ENCODE results near the gene TMEM184B. TPM values are rescaled to one million over a fixed set of nuclear protein-coding genes. Genes with fewer than 3 reads are reported as not detected.
"Not testable (repeated sequence)": the region's sequence is repeated elsewhere in the genome, so short reads cannot be mapped to it uniquely, and the experiment has no call there.

The TMEM184B gene
- total RNA-seq, 1 experiment from 2014 or later = 21.5 TPM

DNA sequence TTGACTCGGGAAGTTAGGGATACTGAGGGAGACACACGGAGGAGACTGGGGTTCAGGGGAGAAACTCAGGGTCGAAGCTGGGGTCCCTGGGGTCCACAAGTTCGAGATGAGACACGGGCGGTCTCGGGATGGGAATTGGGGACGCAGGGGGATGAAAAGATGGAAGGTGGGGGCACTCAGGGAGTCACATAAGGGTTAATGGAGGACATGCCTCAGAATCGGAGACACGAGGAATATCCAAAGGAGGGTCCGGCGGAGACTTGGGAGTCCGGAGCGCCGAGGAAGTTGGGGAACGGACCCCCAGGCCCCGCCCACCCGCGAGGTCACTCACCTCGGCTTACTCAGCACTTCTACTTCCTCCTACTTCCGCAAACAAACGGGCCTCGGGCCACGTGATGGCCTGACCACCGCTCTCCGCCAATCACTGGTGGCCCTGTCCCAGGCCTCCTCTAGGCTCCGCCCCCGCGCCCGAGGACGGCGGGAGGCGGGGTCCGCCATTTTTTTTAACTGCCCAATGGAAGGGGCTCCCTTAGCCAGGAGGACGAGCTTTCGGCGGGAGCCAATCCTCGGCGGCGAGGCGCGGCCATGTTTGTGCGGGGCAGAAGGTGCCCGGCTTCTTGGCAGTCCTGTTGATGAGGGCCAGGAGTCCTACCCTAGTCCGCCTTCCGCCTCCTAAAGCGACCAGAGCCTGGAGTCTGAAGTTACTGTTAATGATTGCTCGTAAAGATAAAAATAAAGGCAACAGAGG, 91.2 kb downstream of the TMEM184B start, which contains the start of gene PLA2G6:
TSS of gene PLA2G6 (minus strand) at position 378 of the 748 bp plus-strand sequence. CDS start 12,404 bp downstream, outside the sequence.
- peak; percentile 93 for DNase-seq (ENCODE audit: low spot score)

GRCh38 chr22:38180841-38181452, 91.9 kb downstream of the TMEM184B start:
- DNase-seq (ENCODE audit: low spot score) = no peak

DNA sequence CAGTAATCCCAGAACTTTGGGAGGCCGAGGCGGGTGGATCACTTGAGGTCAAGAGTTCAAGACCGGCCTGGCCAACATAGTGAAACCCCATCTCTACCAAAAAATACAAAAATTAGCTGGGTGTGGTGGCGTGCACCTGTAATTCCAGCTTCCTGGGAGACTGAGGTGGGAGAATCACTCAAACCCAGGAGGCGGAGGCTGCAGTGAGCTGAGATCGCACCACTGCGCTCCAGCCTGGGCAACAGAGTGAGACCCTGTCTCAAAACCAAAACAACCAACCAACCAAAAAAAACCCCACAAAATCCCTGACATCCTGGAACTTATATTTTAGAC, 94.2 kb downstream of the TMEM184B start:
- DNase-seq (ENCODE audit: low spot score) = not testable (repeated sequence)

GRCh38 chr22:38177926-38178604, 94.7 kb downstream of the TMEM184B start:
- peak; percentile 86 for DNase-seq (ENCODE audit: low spot score)

GRCh38 chr22:38177571-38177925, 95.3 kb downstream of the TMEM184B start:
- not testable (repeated sequence) for DNase-seq (ENCODE audit: low spot score)

DNA sequence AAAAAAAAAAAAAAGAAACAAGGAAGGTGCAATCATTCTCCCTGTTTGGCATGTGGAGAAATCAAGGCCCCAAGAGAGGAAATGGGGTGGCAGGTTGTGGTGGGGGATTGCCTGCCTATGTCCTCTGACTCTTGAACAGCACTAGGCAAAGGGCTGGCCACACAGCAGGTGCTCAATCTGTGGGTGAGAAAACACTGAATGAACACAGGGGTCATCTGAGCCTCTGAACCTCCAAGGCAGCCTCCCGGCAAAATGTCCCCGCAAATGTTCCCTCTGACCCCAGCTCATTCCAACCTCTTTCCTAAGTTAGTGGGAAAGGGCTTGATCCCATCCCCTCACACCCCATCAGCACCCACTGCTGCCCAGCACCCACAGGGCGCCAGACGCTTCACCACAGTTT, 95.8 kb downstream of the TMEM184B start:
- no peak for DNase-seq (ENCODE audit: low spot score)

DNA sequence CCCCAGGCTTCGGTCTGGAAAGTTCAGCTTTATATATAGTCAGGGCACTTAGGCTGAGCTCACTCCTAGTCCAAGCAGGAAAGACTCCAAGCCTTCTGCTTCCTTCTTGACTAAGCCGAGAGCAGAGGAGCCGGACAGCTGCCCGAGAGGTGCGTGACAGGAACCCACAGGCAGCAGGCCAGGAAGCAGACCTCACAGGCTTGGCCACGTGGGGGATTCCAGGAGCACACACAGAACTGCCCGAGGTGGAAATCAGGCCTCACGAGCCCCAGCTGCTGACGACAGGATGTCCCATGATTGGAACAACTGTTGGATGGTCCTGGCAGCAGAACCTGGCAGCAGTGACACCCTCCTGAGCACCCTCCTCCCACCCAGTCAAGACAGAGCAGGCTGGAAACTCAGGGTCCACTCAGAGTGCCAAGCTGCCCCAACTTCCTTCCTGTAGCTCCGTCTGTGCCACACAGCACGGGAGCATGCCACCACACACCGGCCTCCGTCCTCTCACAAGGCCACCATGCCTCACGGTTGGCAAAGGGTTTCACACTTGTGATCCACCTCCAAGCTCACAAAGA, 96.6 kb downstream of the TMEM184B start:
- DNase-seq (ENCODE audit: low spot score) = peak; percentile 10

DNA sequence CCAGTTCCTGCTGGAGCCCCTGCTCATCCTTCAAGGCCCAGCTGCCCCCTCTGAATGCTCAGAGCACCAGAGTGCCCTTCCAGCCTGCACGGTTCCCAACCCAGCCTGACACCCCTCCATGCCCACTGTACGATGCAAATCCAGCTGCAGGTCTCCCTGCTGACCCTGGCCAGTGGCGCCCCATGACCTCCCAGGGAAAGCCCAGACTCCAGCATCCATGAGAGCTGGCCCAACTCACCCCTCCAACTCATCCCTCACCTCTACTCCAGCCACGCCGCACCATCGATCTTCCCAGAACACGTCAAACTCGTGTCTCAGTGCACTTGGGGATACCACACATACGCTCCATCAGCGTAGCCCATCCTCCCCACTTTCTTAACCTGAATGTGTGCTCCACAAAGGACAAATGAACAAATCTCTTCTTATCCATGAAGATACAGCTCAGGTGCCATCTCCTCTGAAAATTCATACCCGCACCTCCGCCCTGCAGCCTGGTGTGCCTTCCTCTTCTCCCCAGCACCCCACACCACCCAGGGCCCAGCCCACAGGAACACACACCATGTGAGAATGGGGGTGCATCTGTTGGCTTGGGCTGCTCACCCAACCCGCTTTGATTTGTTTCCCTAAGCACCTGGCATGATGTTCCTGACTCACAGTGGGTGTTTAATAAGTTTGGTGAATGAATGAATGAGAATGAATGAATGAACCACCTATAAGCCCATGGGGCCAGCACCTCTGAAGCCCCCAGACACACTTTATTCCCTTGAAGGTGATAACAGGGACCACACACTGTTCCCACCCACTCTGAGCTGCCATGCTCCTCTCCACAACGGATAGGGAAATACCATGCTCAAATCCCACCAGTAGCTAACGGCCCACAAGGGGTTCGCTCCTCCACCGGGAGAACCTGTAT, 97.3 kb downstream of the TMEM184B start:
- DNase-seq (ENCODE audit: low spot score) = no peak

DNA sequence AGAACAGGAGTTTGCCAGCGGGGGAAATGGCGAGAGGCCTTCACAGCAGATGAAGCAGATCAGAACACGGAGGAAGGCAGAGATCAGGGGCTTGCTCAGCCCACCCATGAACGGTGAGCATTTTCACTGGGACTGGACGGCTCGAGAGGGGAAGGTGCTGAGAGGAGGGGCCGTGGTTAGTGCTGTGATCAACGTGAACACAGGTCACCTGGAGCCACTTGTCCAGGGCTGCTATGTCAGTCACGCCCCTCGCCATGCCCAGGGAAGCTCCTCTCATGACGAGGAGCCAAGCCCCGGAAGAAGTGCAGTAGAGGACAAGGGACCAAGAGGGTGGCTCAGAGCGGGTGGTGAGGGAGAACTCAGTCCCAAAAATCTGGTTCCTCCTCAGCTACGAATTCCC, 98.2 kb downstream of the TMEM184B start:
- DNase-seq (ENCODE audit: low spot score) = no peak

DNA sequence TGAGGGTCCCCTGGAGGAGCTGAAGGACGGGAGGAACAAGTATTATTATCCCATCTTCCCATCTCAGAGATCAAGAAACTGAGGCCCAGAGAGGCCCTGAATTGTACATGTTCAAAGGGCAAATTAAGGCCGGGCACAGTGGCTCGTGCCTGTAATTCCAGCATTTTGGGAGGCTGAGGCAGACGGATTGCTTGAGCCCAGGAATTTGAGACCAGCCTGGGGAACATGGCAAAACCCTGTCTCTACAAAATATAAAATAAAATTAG, 99.2 kb downstream of the TMEM184B start:
- no peak for DNase-seq (ENCODE audit: low spot score)

DNA sequence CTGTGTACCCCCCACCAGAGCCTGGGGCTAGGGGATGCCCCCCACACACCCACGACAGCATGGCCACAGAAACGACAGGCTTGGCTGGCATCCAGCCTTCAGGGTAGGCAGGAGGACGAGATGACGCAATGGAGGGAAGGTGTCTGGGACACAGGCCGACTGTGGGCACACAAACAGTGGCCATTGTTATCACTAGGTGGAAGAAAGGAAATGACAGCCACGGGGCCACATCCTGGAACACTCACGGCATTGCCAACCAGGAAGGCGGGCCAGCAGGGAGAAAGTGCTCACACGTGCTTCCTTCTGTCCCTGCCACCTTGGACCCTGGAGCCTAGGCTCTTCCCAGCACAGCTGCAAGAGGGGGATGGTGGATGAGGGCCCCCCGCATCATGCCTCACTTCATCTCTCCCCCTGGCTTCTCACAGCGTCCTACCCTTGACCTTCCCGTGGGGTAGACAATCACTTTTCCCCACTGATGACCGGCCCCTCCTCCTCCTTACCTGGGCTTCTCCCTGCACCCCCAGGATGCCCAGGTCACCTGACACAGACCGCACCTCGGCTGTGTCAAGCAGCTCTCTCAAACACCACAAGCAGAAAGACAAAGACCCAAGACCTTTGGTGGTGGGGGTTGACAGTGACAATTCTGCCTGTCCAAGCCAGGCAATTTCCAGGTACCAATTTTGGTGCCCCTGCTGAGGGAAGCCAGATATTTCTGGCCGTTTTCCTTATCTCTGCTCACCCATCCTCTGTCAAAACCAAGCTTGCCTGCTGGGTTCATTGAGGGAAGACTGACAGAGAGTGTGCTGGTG, 99.8 kb downstream of the TMEM184B start:
- peak; percentile 44 for DNase-seq (ENCODE audit: low spot score)

- DNase-seq (ENCODE audit: low spot score) = peak; percentile 55
Observed at GRCh38 chr22:38171927-38172831, 100.6 kb downstream of the TMEM184B start.

DNA sequence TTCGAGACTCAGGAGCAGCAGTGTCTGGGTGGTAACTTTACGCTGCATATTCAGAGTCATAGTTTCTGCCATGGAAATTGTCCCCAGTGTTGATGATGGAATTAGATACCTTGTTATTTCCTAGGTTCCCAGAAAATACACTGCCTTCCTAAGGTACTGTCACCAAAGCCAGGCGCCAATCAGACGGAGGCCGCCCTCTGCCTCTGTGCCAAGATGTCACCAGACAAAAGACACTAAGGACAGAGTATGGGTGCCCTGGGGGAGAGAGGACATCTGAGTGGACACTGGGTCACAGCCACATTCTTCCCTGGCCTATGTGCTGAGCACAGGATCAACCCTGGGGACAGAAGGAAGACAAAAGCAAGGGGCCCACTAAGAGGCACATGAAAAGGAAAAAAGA, 102.3 kb downstream of the TMEM184B start:
- no peak for DNase-seq (ENCODE audit: low spot score)

Other genes with a start within 250 kb of the TMEM184B start
- gene PICK1, start 215.6 kb downstream of the TMEM184B start, total RNA-seq (2014; rRNA removed; shearing (Covaris generic)) = 6.5 and 10.7 TPM in 2 replicates
- not detected in 2 replicates for gene SLC16A8, start 188.8 kb downstream of the TMEM184B start, total RNA-seq (2014; rRNA removed; shearing (Covaris generic))
- not detected in 2 replicates for gene BAIAP2L2, start 162.3 kb downstream of the TMEM184B start, total RNA-seq (2014; rRNA removed; shearing (Covaris generic))
- gene PLA2G6, start 91.2 kb downstream of the TMEM184B start, total RNA-seq (2014; rRNA removed; shearing (Covaris generic)) = 6.2 and 10.1 TPM in 2 replicates
- gene MAFF, start 71.0 kb downstream of the TMEM184B start, total RNA-seq (2014; rRNA removed; shearing (Covaris generic)) = 4.7 and 9.9 TPM in 2 replicates
- gene CSNK1E, start 44.4 kb upstream of the TMEM184B start, total RNA-seq (2014; rRNA removed; shearing (Covaris generic)) = 61.3 and 67.5 TPM in 2 replicates
- 0.31 TPM in 1 of 2 replicates, not detected in the other for gene KCNJ4, start 182.2 kb upstream of the TMEM184B start, total RNA-seq (2014; rRNA removed; shearing (Covaris generic))
- gene KDELR3, start 195.1 kb upstream of the TMEM184B start, total RNA-seq (2014; rRNA removed; shearing (Covaris generic)) = 18.4 and 24.4 TPM in 2 replicates
- gene DDX17, start 233.3 kb upstream of the TMEM184B start, total RNA-seq (2014; rRNA removed; shearing (Covaris generic)) = 241 and 273 TPM in 2 replicates